HCT116 (cell line): ENCODE data around the gene CLCN4.

ENCODE experiments used
- CTCF ChIP-seq, 3 experiments: fragments of 200-600 bp in 1 of 3; sonication (generic) in 1 of 3; IDR thresholded peaks in 2 of 3; conservative IDR thresholded peaks in 1 of 3; 2 replicates each; pipeline ENCODE4 v1.5.1; 2012 to 2017; ENCODE audit warnings: low read depth in 2 of 3, low read length in 2 of 3, antibody characterized with exemption in 1 of 3, borderline replicate concordance in 1 of 3, control low read depth in 1 of 3, mild to moderate bottlenecking in 1 of 3, mixed read lengths in 1 of 3, mixed run types in 1 of 3, moderate library complexity in 1 of 3; ENCODE audit not compliant: insufficient read depth in 1 of 3
- MAX ChIP-seq: IDR thresholded peaks from 2 replicates; pipeline ENCODE4 v1.6.1; 2012

- no peak for TF ChIP-seq MAX
- TF ChIP-seq CTCF (IDR thresholded peaks at IDR 0.05 in 2 of 3, conservative IDR thresholded peaks at IDR 0.05 in 1 of 3; ENCODE audit: borderline replicate concordance in 1 of 3, insufficient read depth in 1 of 3, low read depth in 2 of 3, low read length in 2 of 3), result no peak
Measured at GRCh38 chrX:10184411-10184810, 27.6 kb downstream of the CLCN4 start.
